Measurements from ENCODE around the gene CPEB4.

Gene CPEB4

GRCh38 chr5:173928871-173929574 is 40.9 kb downstream of the CPEB4 start:
- H3K36me3 ChIP-seq (ENCODE audit: low read length), result 0 out of 2 replicates have a peak, but pooled peaks cover 3% of the 10 kb centered on the region
- peaks cover under 1% of the 10 kb centered on the region; the same call in 1 of the 2 replicates for H3F3A ChIP-seq (ENCODE audit: insufficient read depth)
- H3K79me2 ChIP-seq (ENCODE audit: insufficient read depth, low read length), result peaks cover 59% of the 10 kb centered on the region
- H3K9ac ChIP-seq (ENCODE audit: low read length), result no peak overlapping the region
- no peak overlapping the region for H3K27ac ChIP-seq (ENCODE audit: low read depth, low read length)
- H2AFZ ChIP-seq (ENCODE audit: low read depth, low read length, severe bottlenecking), result no peak overlapping the region
- H4K20me1 ChIP-seq (ENCODE audit: low read depth, low read length), result 0 out of 2 replicates have a peak, but pooled peaks cover 4% of the 10 kb centered on the region
- no peaks in the 10 kb centered on the region for H3K27me3 ChIP-seq (ENCODE audit: low read length)
- TF ChIP-seq, protein P1, sequence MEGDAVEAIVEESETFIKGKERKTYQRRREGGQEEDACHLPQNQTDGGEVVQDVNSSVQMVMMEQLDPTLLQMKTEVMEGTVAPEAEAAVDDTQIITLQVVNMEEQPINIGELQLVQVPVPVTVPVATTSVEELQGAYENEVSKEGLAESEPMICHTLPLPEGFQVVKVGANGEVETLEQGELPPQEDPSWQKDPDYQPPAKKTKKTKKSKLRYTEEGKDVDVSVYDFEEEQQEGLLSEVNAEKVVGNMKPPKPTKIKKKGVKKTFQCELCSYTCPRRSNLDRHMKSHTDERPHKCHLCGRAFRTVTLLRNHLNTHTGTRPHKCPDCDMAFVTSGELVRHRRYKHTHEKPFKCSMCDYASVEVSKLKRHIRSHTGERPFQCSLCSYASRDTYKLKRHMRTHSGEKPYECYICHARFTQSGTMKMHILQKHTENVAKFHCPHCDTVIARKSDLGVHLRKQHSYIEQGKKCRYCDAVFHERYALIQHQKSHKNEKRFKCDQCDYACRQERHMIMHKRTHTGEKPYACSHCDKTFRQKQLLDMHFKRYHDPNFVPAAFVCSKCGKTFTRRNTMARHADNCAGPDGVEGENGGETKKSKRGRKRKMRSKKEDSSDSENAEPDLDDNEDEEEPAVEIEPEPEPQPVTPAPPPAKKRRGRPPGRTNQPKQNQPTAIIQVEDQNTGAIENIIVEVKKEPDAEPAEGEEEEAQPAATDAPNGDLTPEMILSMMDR (IDR thresholded peaks at IDR 0.05; ENCODE audit: insufficient read depth, low read length, poor library complexity, severe bottlenecking), result no peak
- TF ChIP-seq EZH2phosphoT487 (conservative IDR thresholded peaks at IDR 0.05; ENCODE audit: low read length), result no peak
- H3K9me3 ChIP-seq (ENCODE audit: insufficient read depth, low read length), result no peaks in the 10 kb centered on the region
- no peaks in the 10 kb centered on the region for H3K9me2 ChIP-seq (replicated peaks; ENCODE audit: insufficient read depth, low read length)
- no peak overlapping the region for H3K4me3 ChIP-seq (ENCODE audit: insufficient read depth, low read length, poor library complexity, severe bottlenecking)
- H3K4me2 ChIP-seq (ENCODE audit: low read depth, low read length, poor library complexity, severe bottlenecking), result no peak overlapping the region

GRCh38 chr5:173932695-173933139 is 44.6 kb downstream of the CPEB4 start:
- H3K27ac ChIP-seq (ENCODE audit: low read depth, low read length), result no peak overlapping the region
- H4K20me1 ChIP-seq (ENCODE audit: low read depth, low read length), result 0 out of 2 replicates have a peak, but pooled peaks cover 4% of the 10 kb centered on the region
- TF ChIP-seq, protein P1 (IDR thresholded peaks at IDR 0.05; ENCODE audit: insufficient read depth, low read length, poor library complexity, severe bottlenecking), result no peak
- no peak for TF ChIP-seq EZH2phosphoT487 (conservative IDR thresholded peaks at IDR 0.05; ENCODE audit: low read length)
- H3K9ac ChIP-seq (ENCODE audit: low read length), result no peak overlapping the region
- H3K9me3 ChIP-seq (ENCODE audit: insufficient read depth, low read length), result no peaks in the 10 kb centered on the region
- H3K27me3 ChIP-seq (ENCODE audit: low read length), result no peaks in the 10 kb centered on the region
- no peaks in the 10 kb centered on the region for H3K9me2 ChIP-seq (replicated peaks; ENCODE audit: insufficient read depth, low read length)
- no peak overlapping the region for H2AFZ ChIP-seq (ENCODE audit: low read depth, low read length, severe bottlenecking)
- H3K36me3 ChIP-seq (ENCODE audit: low read length), result 0 out of 2 replicates have a peak, but pooled peaks cover 3% of the 10 kb centered on the region
- no peak overlapping the region for H3K4me3 ChIP-seq (ENCODE audit: insufficient read depth, low read length, poor library complexity, severe bottlenecking)
- peaks cover 43% of the 10 kb centered on the region for H3K79me2 ChIP-seq (ENCODE audit: insufficient read depth, low read length)
- H3K4me2 ChIP-seq (ENCODE audit: low read depth, low read length, poor library complexity, severe bottlenecking), result no peak overlapping the region
- H3F3A ChIP-seq (ENCODE audit: insufficient read depth), result no peaks in the 10 kb centered on the region; the same call in 1 of the 2 replicates

DNA sequence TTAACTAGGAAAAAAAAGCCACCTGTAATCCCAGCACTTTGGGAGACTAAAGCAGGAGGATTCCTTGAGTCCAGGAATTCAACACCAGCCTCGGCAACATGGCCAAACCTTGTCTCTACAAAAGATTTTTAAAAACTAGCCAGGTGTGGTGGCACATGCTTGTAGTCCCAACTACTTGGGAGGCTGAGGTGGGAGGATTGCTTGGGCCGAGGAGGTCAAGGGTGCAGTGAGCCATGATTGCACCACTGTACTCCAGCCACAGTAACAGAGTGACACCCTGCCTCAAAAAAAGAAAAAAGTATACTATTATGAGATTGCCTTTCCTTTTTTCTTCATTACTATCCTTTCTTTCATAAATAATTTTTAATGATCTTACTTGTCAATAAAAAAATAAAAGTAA is 45.8 kb downstream of the CPEB4 start:
- 0 out of 2 replicates have a peak, but pooled peaks cover 3% of the 10 kb centered on the region for H3K36me3 ChIP-seq (ENCODE audit: low read length)
- H3K9ac ChIP-seq (ENCODE audit: low read length), result no peak overlapping the region
- no peaks in the 10 kb centered on the region for H3K9me3 ChIP-seq (ENCODE audit: insufficient read depth, low read length)
- H4K20me1 ChIP-seq (ENCODE audit: low read depth, low read length), result peaks cover 5% of the 10 kb centered on the region; the same call in 1 of the 2 replicates
- peaks cover 3% of the 10 kb centered on the region; the same call in 1 of the 2 replicates for H3F3A ChIP-seq (ENCODE audit: insufficient read depth)
- no peak overlapping the region for H3K4me2 ChIP-seq (ENCODE audit: low read depth, low read length, poor library complexity, severe bottlenecking)
- TF ChIP-seq EZH2phosphoT487 (conservative IDR thresholded peaks at IDR 0.05; ENCODE audit: low read length), result no peak
- TF ChIP-seq, protein P1 (IDR thresholded peaks at IDR 0.05; ENCODE audit: insufficient read depth, low read length, poor library complexity, severe bottlenecking), result no peak
- H3K27ac ChIP-seq (ENCODE audit: low read depth, low read length), result no peak overlapping the region
- H3K79me2 ChIP-seq (ENCODE audit: insufficient read depth, low read length), result peaks cover 45% of the 10 kb centered on the region
- no peaks in the 10 kb centered on the region for H3K27me3 ChIP-seq (ENCODE audit: low read length)
- H3K9me2 ChIP-seq (replicated peaks; ENCODE audit: insufficient read depth, low read length), result no peaks in the 10 kb centered on the region
- H3K4me3 ChIP-seq (ENCODE audit: insufficient read depth, low read length, poor library complexity, severe bottlenecking), result no peak overlapping the region
- H2AFZ ChIP-seq (ENCODE audit: low read depth, low read length, severe bottlenecking), result no peak overlapping the region

Measured in SU-DHL-6 (cell line).